Non-pigmented ciliary epithelial cell (primary cell): ENCODE data around the gene PI4KA.
A peak's percentile ranks its signal among the peaks of the same experiment; 100 is the strongest.
"Not testable (repeated sequence)": the region's sequence is repeated elsewhere in the genome, so short reads cannot be mapped to it uniquely, and the experiment has no call there.

Experiments used
- DNase-seq: peaks from one replicate; pipeline ENCODE4 v3.0.0-alpha.2; 2010; ENCODE audit warnings: low read depth

The PI4KA gene

GRCh38 chr22:20858615-20859416 is at the start of gene PI4KA, which contains the start of gene SNAP29:
Gene PI4KA (minus strand): TSS chr22:20858811. CDS start chr22:20858725, 86 bp downstream.
Gene SNAP29 (plus strand): TSS chr22:20859007. CDS start chr22:20859111, 104 bp downstream.
- DNase-seq = peak; percentile 84

DNA sequence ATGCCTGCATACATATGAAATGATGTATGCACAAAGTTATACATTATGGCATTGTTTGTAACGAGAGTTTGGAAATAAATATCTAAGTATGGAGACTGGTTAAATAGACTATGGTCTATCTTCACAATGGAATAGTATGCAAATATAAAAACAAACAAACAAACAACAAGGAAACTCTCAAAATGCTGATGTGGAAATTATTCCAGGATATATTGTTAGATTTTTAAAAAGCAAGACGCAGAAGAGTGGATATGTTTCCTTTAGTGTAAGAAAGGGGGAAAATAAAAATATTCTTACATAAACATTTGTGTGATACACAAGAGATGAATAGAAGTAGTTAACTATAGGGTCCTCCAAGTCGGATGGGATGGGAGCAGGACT is 47.8 kb upstream of the PI4KA start:
- no peak for DNase-seq

DNA sequence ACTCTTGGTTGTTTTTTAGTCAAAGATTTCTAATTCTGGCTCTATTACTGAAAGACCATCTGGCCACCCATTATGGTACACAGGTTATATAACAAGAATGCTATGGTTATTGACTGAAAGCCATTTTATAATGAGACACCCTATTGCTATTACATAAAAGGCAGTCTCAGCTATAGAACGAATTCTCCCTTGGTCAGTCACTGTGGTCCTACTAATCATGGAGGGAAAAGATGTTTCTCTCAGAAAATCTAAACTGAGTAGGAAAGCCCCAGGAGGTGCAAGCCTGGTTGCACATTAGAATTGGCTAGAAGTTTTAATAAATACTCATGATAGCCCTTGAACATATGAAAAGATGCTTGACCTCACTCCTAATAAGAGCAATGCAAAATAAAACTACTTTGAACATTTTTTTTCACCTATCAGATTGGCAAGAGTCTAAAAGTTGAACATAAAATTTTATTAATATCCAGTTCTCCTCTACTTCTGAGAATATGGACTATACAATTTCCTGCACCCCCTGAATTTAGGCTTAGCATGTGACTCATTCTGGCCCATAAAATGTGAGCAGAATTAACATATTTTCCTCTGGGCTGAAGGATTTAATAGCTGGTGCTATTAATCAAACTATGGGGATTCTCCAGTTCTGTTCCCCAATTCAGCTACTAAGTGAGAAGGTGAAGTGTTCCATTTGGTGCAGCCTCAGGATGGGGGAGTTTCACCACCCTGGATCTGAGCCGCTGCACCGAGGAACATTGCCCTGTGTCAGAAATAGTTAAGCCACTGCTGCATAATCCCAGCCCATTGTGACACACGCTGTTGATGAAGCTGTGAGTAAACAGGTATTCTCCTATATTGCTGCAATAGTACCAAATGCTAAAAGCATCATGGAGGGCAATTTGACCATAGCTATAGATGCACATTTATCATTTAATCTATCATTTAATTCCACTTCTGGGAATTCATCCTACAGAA is 47.1 kb upstream of the PI4KA start:
- no peak for DNase-seq

DNA sequence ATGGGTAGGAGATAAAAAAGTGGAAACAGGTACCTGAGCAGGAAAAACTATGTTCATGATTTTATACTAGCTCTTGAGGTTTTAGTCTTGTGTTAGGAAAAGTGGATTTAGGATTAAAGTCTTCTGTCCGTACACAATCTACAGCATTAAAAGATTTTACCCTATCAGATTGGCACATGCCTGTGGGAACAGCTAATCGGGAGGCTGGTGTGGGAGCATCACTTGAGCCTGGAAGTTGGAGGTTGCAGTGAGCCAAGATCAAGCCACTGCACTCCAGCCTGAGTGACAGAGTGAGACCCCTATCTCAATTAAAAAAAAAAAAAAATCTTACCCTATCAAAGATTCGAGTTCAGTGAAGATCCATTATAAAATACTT is 46.4 kb upstream of the PI4KA start:
- no peak for DNase-seq

- DNase-seq = peak; percentile 89
Observed at GRCh38 chr22:20904008-20904979, 45.7 kb upstream of the PI4KA start.

GRCh38 chr22:20903093-20903492 is 44.5 kb upstream of the PI4KA start:
- no peak for DNase-seq

- DNase-seq = not testable (repeated sequence)
Observed at GRCh38 chr22:20901093-20902033, 42.8 kb upstream of the PI4KA start.

DNA sequence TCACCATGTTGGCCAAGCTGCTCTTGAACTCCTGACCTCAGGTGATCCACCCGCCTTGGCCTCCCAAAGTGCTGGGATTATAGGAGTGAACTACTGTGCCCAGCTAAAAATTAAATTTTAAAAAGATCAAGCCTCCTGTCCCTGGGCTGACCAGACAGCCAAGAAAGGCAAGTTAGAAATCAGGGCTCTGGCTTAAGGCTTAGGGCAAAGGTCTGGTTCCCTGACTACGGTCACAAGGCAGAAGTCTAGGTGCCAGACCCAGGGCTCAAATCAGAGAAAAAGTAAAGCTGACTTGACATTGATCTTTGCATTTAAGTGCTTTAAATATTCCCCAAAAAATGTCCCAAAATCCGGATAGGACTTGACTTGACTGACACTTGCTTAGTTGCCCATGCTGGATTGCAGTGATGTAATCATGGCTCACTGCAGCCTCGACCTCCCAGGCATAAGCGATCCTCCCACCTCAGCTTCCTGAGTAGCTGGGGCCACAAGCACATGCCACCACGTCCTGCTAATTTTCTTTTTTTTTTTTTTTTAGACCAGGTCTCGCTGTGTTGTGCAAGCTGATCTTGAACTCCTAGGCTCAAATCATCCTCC is 41.3 kb upstream of the PI4KA start:
- DNase-seq = no peak

DNA sequence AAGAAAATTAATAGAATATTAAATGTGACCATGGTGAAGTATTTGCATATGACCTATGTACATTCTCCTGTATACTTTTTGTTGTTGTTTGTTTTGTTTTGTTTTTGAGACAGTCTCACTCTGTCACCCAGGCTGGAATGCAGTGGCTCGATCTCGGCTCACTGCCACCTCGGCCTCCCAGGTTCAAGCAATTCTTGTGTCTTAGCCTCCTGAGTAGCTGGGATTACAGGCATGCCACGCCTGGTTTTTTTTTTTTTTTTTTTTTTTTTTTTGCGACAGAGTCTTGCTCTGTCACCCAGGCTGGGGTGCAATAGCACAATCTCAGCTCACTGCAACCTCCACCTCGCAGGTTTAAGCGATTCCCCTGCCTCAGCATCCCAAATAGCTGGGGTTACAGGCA is 39.1 kb upstream of the PI4KA start:
- not testable (repeated sequence) for DNase-seq

GRCh38 chr22:20890975-20891374 is 32.4 kb upstream of the PI4KA start:
- no peak for DNase-seq

- no peak for DNase-seq
Observed at GRCh38 chr22:20889904-20890540, 31.4 kb upstream of the PI4KA start.

GRCh38 chr22:20889025-20889704 is 30.6 kb upstream of the PI4KA start:
- DNase-seq = no peak

GRCh38 chr22:20887375-20887774 is 28.8 kb upstream of the PI4KA start:
- no peak for DNase-seq

DNA sequence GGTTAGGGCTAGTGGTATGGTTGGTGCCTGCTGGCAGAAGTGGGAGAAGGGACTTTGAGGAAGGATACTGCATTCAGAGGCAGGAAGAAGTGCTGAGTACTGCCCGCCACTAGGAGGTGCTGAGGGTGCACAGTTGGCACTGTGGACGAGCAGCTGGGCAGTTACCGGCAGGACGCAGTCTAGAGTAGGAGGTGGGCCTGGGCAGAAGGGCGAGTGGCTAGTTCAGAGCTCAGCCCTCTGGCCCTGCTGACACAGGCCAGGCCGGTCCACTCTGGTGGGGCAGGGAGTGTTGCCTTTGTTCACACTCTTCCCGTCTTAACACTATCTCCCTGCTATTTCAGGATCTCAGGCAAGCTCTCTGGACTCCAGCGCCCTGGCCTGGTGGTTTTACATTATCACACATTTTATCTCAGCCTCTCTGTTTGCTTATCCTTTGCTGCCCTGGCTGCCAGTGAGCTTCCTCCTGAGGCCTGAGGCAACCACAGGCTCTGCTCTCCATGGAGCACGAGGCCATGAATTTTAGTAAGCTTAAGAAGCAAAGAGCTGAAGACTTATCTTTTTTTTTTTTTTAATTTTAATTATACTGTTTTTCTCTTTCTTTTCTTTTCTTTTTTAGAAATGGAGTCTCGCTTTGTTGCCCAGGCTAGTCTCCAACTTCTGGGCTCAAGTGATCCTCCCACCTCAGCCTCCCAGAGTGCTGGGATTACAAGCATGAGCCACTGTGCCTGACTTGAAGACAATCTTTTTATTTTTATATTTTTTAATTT is 27.1 kb upstream of the PI4KA start:
- DNase-seq = peak; percentile 32

DNA sequence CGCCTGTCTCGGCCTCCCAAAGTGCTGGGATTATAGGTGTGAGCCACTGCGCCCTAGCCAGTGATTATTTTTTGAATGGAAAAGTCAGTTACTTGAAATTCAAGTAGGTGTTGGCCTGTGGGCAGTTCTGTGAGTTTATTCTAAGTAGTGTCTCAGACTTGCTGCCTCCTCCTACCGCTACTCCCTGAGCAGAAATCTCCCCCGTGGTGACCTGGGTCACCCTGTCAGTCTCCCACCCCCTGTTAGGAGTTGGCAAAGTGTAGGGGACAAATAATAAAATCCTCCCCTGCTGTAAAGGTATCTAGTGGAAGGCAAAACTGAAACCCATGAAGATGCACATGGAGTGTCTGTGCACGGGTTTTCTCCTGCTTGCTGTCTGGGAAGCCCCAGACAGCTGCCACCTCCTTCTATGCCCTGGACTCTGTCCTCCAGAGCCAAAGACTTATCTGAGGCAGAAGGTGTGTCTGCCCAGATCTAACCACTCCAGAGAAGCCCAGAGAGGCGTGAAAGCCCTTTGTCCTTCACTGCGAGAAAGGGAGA is 26.5 kb upstream of the PI4KA start:
- DNase-seq = no peak

DNA sequence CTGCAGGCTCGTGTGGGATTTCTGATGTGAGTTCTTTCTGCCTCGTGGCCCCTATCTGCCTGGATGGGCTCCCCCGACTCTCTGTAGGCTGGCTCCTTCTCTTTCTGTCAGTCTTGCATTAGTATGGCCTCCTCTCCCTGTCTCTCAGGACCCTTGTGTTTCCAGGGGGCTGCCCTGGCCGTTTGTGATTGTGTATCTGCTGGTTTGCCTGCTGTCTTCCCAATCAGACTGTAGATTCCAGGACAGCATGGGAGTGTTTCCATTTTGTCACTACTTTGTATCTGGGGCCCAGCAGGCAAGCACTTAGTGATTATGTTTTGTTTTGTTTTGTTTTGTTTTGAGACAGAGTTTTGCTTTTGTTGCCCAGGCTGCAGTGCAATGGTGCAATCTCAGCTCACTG is 25.8 kb upstream of the PI4KA start:
- DNase-seq = no peak

GRCh38 chr22:20882855-20883254 is 24.2 kb upstream of the PI4KA start:
- DNase-seq = no peak
